Measurements from ENCODE around the gene GANAB. TPM values are rescaled to one million over a fixed set of nuclear protein-coding genes. Genes with fewer than 3 reads are reported as not detected.
A peak's percentile ranks its signal among the peaks of the same experiment; 100 is the strongest.
"Not testable (repeated sequence)": the region's sequence is repeated elsewhere in the genome, so short reads cannot be mapped to it uniquely, and the experiment has no call there.

The GANAB gene
- polyA plus RNA-seq, 1 donor, result 161 TPM

- no peak for DNase-seq
These were observed 45.9 kb downstream of the GANAB start for GRCh38 chr11:62600367-62601121.

GRCh38 chr11:62599901-62600300, 46.5 kb downstream of the GANAB start:
- no peak for DNase-seq

DNA sequence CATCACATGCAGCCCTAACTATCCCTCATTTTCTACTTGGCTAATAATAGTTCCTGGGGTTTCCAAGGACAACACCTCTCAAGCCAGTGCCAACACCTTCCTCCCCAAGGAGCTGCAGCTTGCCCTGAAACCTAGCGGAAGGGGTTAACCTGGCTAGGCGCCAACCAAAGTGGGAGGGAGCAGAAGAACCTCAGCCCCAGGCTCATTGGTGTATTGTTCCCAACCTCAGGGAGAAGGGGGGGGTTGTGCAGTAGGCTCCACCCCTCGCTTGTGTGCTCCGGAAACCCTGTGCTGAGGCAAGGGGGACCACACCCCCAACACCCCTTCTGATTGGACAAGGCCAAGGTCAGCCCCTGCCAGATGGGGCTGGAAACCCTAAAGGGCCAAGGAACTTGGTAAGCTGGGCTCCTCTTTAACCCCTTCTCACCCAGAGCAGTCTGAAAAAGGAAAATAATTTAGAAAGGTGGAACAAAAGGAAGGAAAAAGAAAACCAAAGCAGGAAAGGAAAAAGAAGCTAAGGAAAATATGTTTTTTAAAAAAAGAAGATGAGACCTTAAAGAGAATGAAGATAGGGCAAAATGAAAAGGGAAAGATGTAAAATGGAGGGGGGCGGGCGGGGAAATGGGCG, 47.2 kb downstream of the GANAB start:
- DNase-seq, result peak; percentile 96

GRCh38 chr11:62595124-62595523, 51.3 kb downstream of the GANAB start:
- no peak for DNase-seq

GRCh38 chr11:62593434-62594044, 52.9 kb downstream of the GANAB start:
- DNase-seq, result no peak

GRCh38 chr11:62592989-62593421, 53.4 kb downstream of the GANAB start:
- DNase-seq, result no peak

- DNase-seq, result no peak
These were observed 54.1 kb downstream of the GANAB start for GRCh38 chr11:62592146-62592815.

GRCh38 chr11:62591448-62592145, 54.8 kb downstream of the GANAB start, which contains the start of gene TUT1:
Gene TUT1, minus strand, starts transcription at chr11:62591523. Its CDS starts 38 bp downstream, at chr11:62591485.
- peak; percentile 96 for DNase-seq

GRCh38 chr11:62588966-62589637, 57.3 kb downstream of the GANAB start:
- no peak for DNase-seq

DNA sequence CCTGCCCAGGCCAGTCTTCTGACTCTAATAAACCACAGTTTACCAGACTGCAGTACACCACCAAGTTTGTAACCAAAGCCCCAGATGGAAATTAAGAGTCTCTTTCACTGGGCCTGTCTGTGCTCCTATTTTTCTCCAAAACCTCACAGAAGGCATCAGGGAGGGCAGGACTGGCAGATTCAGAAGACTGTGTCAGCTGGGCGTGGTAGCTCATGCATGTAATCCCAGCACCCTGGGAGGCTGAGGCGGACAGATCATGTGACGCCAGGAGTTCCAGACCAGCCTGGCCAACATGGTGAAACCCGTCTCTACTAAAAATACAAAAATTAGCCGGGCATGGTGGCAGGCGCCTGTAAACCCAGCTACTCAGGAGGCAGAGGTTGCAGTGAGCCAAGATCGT, 61.1 kb downstream of the GANAB start:
- DNase-seq, result not testable (repeated sequence)

DNA sequence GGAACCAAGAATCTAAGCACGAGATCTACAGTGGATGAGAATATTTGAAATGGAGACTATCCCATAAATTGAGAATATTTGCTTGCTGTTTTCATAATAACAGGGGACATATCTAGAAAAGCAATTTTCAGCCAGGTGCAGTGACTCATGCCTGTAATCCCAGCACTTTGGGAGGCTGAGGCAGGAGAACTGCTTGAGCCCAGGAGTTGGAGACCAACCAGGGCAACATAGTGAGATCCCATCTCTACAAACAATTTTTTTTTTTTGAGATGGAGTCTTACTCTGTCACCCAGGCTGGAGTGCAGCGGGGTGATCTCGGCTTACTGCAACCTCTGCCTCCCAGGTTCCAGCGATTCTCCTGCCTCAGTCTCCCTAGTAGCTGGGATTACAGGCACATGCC, 64.7 kb downstream of the GANAB start:
- not testable (repeated sequence) for DNase-seq

DNA sequence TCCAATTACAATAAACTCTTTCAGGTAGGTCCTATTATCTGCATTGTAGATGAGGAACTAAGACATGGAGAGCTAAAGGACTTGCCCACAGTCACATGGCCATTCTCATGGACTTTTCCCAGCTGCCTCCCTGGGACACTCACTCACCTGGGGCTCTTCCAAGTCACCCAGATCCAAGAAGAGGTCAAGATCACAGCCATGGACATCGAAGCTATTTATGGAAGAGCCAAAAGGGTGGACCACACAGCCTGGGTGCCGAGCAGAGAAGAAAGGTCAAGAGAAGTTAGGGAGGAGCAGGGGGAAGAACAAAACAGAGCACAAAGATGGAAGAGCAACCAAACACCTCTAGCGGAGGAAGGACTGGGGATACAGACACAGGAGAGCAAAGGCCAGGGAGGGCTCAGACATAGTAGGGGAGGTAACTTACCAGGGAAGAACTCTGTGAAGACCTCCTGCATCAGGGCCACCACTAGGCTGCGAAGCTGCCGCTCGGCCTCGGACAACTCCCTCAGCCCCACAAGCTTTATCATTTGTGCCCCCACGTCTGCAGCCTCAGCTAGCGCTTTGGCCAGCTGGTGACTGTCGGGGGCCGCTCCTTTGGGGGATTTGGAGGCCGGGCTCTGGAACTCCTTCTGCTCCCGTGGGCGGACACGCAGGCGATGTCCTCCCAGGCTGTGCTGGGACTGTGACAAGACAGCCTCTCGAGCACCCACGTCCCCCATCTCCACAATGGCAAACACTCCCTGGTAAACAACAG, 65.3 kb downstream of the GANAB start:
- no peak for DNase-seq

- no peak for DNase-seq
These were observed 67.2 kb downstream of the GANAB start for GRCh38 chr11:62579252-62579651.

GRCh38 chr11:62578541-62578940, 67.9 kb downstream of the GANAB start:
- no peak for DNase-seq

GRCh38 chr11:62577046-62577714, 69.2 kb downstream of the GANAB start:
- no peak for DNase-seq

DNA sequence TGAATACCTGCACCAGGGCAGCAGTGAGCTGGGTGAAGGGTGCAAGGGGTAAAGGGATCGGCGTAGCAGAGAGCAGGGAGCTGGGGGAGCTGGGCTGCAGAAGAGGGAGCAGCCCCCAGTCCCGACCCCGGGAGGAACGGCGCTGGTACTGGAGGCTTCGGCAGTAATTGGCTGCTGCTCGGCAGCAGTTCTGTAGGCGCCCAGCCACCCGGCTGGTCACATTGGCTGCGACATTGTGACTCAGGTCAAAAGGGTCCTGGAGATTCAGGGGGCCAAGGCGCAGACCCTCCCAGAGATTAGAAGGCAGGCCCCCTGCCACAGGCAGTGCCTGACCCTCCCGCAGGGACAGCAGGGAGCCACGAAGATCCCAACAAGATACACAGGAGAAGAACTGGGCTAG, 70.6 kb downstream of the GANAB start:
- no peak for DNase-seq

DNA sequence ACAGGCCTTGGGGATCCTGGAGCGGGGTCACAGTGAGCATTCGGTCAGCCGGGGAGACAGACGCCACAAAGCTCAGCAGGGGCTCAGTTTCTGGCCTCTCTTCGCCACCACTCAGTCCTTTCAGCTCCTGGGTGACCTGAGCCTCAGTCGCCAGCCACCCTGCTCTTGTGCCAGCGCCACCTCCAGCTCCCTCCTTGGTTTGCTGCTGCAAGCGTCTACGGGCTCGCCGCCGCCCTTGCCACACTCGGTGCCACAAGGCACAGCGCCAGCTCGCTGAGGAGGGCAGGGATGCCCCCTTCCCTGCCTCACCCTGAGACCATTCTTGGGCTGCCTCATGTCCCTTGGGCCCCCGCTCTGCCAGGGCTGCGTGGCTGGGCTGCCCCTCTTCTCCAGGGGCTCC, 71.3 kb downstream of the GANAB start:
- DNase-seq, result no peak

Measured in hindlimb muscle (tissue), 1 donor.